Spleen (tissue), 7 donors: ENCODE results near the gene GUK1.

Source experiments
- CTCF ChIP-seq, 11 experiments: fragments of 200-600 bp in 7 of 11; fragments of 450-650 bp in 4 of 11; sonication (generic) in 4 of 11; IDR thresholded peaks in 8 of 11; conservative IDR thresholded peaks in 3 of 11; 1 replicate in 7 of 11; 2 replicates in 4 of 11; pipeline versions ENCODE4 v1.4.0 to v1.8.0; 2016 to 2021; ENCODE audit warnings: antibody characterized with exemption in 11 of 11, inconsistent platforms in 4 of 11, mild to moderate bottlenecking in 1 of 11
- POLR2AphosphoS5 ChIP-seq, 3 donors: sonication (generic); formaldehyde crosslinking; IDR thresholded peaks; one replicate each; pipeline ENCODE4 v1.5.1; 2017; ENCODE audit warnings: antibody characterized with exemption in 3 of 3
- donor health status: DM: no; HTN: no; CAD: no; lungs with moderate emphysema.
- donor health status: DM: no; HTN: no; CAD: no.
- donor health status: DM: no; HTN: no; CAD: no.

- TF ChIP-seq CTCF (IDR thresholded peaks at IDR 0.05 in 8 of 11, conservative IDR thresholded peaks at IDR 0.05 in 3 of 11) (no peak), POLR2AphosphoS5 (IDR thresholded peaks at IDR 0.05) (no peak)
These were observed 15.8 kb downstream of the GUK1 start for GRCh38 chr1:228155596-228156514.
